Cardiac muscle cell (in vitro differentiated cells and primary cell): Measurements from ENCODE around the gene CXorf58. TPM values are rescaled to one million over a fixed set of nuclear protein-coding genes. Genes with fewer than 3 reads are reported as not detected.
A peak's percentile ranks its signal among the peaks of the same experiment; 100 is the strongest.

ENCODE experiments used
- DNase-seq, 2 donors: peaks; one replicate each; pipeline versions ENCODE4 v3.0.0 to v3.0.0-alpha.2; 2010 to 2017; ENCODE audit warnings: low read depth in 1 of 2, low spot score in 1 of 2
- H3K27ac ChIP-seq: fragments of 200-600 bp; sonication (generic); 2 replicates; pipeline ENCODE4 v1.5.1; 2016
- H3K27me3 ChIP-seq: fragments of 200-600 bp; sonication (generic); 2 replicates; pipeline ENCODE4 v1.6.0; 2016; ENCODE audit warnings: control low read depth
- H3K36me3 ChIP-seq: fragments of 200-600 bp; sonication (generic); 2 replicates; pipeline ENCODE4 v1.5.1; 2016; ENCODE audit warnings: control low read depth
- H3K4me1 ChIP-seq: fragments of 200-600 bp; sonication (generic); 2 replicates; pipeline ENCODE4 v1.8.1; 2017; ENCODE audit warnings: low read depth, mild to moderate bottlenecking, mixed run types
- H3K4me3 ChIP-seq: fragments of 200-600 bp; sonication (generic); 2 replicates; pipeline ENCODE4 v1.5.1; 2016; ENCODE audit warnings: mild to moderate bottlenecking
- H3K9me3 ChIP-seq: fragments of 200-600 bp; sonication (generic); 2 replicates; pipeline ENCODE4 v1.5.1; 2017; ENCODE audit warnings: low read depth, mild to moderate bottlenecking, control low read depth
- polyA plus RNA-seq: library from polyadenylated mRNA; unstranded; fragments of >200 nt; fragmentation: Nextera tagmentation; extraction: Ambion mirVana; gene quantifications from 2 replicates; pipeline ENCODE4 v1.2.1, GENCODE V29; 2016
- total RNA-seq: library from RNA; depleted of rRNA; stranded (reverse); fragments of >200 nt; gene quantifications from 2 replicates; pipeline ENCODE4 v1.2.3, GENCODE V29; 2016
- TF ChIP-seq, protein P1 (sequence below): IDR thresholded peaks from 2 replicates; pipeline ENCODE4 v1.5.1; 2012; ENCODE audit warnings: low read depth, mild to moderate bottlenecking, low read length

CXorf58 gene
- total and polyA plus RNA-seq, 2 experiments from 2014 or later, result 0.43 to 0.45 TPM

GRCh38 chrX:23952391-23952790, 44.6 kb downstream of the CXorf58 start:
- H3K9me3 ChIP-seq, result no peaks in the 10 kb centered on the region
- H3K27me3 ChIP-seq, result no peaks in the 10 kb centered on the region
- H3K4me1 ChIP-seq, result no peaks in the 10 kb centered on the region
- H3K27ac ChIP-seq, result no peak overlapping the region
- no peaks in the 10 kb centered on the region for H3K36me3 ChIP-seq
- no peak for DNase-seq
- TF ChIP-seq, protein P1, sequence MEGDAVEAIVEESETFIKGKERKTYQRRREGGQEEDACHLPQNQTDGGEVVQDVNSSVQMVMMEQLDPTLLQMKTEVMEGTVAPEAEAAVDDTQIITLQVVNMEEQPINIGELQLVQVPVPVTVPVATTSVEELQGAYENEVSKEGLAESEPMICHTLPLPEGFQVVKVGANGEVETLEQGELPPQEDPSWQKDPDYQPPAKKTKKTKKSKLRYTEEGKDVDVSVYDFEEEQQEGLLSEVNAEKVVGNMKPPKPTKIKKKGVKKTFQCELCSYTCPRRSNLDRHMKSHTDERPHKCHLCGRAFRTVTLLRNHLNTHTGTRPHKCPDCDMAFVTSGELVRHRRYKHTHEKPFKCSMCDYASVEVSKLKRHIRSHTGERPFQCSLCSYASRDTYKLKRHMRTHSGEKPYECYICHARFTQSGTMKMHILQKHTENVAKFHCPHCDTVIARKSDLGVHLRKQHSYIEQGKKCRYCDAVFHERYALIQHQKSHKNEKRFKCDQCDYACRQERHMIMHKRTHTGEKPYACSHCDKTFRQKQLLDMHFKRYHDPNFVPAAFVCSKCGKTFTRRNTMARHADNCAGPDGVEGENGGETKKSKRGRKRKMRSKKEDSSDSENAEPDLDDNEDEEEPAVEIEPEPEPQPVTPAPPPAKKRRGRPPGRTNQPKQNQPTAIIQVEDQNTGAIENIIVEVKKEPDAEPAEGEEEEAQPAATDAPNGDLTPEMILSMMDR, result no peak
- H3K4me3 ChIP-seq, result no peak overlapping the region

- TF ChIP-seq, protein P1, result no peak
- H3K4me3 ChIP-seq, result no peak overlapping the region
- DNase-seq, result peak in 1 of 2 donors; percentile 5
- no peaks in the 10 kb centered on the region for H3K36me3 ChIP-seq
- no peaks in the 10 kb centered on the region for H3K9me3 ChIP-seq
- H3K4me1 ChIP-seq, result no peaks in the 10 kb centered on the region
- no peaks in the 10 kb centered on the region for H3K27me3 ChIP-seq
- peak overlapping the region; percentile 36 for H3K27ac ChIP-seq
These were observed 45.4 kb downstream of the CXorf58 start for GRCh38 chrX:23952984-23953907.

- no peak for DNase-seq
- no peak overlapping the region for H3K27ac ChIP-seq
- no peaks in the 10 kb centered on the region for H3K4me1 ChIP-seq
- no peaks in the 10 kb centered on the region for H3K9me3 ChIP-seq
- no peak overlapping the region for H3K4me3 ChIP-seq
- H3K27me3 ChIP-seq, result no peaks in the 10 kb centered on the region
- H3K36me3 ChIP-seq, result no peaks in the 10 kb centered on the region
- TF ChIP-seq, protein P1, result no peak
These were observed 46.1 kb downstream of the CXorf58 start for GRCh38 chrX:23953908-23954269.

DNA sequence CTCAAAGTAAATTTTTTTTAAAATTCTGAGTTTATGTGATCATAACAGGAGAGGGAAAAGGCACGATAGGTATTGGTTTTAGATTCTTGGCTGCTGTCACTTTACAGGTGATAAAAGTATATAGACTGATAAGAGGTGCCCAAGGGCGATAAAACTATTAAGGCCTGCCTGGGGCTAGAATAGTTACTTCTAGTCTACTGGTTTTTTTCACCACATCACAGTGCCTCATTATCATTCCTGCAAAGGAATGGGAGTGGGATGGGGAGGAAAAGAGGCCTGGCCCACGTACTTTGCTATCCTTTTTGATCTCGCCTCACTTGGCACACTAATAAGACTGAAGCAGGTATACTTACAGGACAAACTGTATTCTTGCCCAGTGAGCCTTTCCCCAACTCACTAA, 46.6 kb downstream of the CXorf58 start:
- no peaks in the 10 kb centered on the region for H3K36me3 ChIP-seq
- TF ChIP-seq, protein P1, result no peak

DNA sequence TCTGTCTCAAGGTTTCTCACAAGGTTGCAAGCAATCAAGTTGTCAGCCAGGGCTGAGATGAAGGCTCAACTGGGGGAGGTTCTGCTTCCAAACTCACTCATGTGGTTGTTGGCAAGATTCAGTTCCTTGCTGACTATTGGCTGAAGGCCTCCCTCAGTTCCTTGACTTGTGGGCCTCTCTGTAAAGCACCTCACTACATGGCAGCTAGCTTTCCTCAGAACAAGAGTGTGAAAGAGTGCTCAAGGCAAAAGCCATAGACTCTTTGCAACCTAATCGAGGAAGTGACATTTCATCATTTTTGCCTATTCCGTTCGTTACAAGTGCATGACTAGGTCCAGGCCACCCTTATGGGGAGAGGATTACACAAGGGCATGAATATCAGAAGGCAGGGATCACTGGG, 52.0 kb downstream of the CXorf58 start:
- Histone ChIP-seq H3K27me3 (no peaks in the 10 kb centered on the region), H3K36me3 (no peaks in the 10 kb centered on the region), H3K4me3 (no peak overlapping the region), H3K27ac (no peak overlapping the region), H3K4me1 (no peaks in the 10 kb centered on the region), H3K9me3 (no peaks in the 10 kb centered on the region)
- TF ChIP-seq, protein P1, result no peak
- no peak for DNase-seq

More for the DNA sequence above, 46.6 kb downstream of the CXorf58 start:
- Histone ChIP-seq H3K27me3 (no peaks in the 10 kb centered on the region), H3K9me3 (no peaks in the 10 kb centered on the region), H3K4me1 (no peaks in the 10 kb centered on the region), H3K27ac (no peak overlapping the region), H3K4me3 (no peak overlapping the region)
- no peak for DNase-seq
